ENCODE results near the gene BSND.

DNA sequence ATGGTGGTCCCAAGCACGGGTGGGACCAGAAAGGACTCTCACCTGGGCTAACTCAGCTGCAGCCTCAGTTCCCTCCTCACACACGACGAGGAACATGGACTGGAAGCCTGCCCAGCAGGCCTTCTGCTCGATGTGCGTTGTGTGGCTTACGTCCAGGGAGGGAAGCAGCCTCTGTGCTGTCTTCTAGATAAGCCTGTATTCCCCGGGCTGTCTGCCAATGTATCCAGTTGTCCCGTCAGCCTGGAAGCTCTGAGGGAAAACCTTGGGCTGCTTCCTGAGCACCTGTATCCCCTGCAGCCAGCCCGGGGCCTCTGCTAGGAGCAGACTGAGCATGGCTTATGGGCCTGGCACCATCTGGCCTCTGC is 51.2 kb downstream of the BSND start:
- TF ChIP-seq NFE2L1 (CRISPR knock-in tag; IDR thresholded peaks at IDR 0.05) (no peak), ZNF423 (CRISPR knock-in tag; IDR thresholded peaks at IDR 0.05) (no peak), MYBL2 (CRISPR knock-in tag; IDR thresholded peaks at IDR 0.05) (no peak), ESRRA (CRISPR knock-in tag; IDR thresholded peaks at IDR 0.05; ENCODE audit: borderline replicate concordance) (no peak), CTCF (IDR thresholded peaks at IDR 0.05) (no peak), USF1 (CRISPR knock-in tag; IDR thresholded peaks at IDR 0.05) (no peak)
- TF ChIP-seq, protein P1, sequence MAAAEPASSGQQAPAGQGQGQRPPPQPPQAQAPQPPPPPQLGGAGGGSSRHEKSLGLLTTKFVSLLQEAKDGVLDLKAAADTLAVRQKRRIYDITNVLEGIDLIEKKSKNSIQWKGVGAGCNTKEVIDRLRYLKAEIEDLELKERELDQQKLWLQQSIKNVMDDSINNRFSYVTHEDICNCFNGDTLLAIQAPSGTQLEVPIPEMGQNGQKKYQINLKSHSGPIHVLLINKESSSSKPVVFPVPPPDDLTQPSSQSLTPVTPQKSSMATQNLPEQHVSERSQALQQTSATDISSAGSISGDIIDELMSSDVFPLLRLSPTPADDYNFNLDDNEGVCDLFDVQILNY (CRISPR knock-in tag; IDR thresholded peaks at IDR 0.05) = no peak
